HG03558 (cell line): ENCODE measurements around the gene HHATL.
"Not testable (repeated sequence)": the region's sequence is repeated elsewhere in the genome, so short reads cannot be mapped to it uniquely, and the experiment has no call there.

Experiments used
- ATAC-seq: cut with Tn5 transposase; IDR thresholded peaks from one replicate; pipeline ENCODE4 v1.9.1; 2021; ENCODE audit warnings: moderate number of reproducible peaks; ENCODE audit not compliant: unreplicated experiment; ENCODE audit errors: extremely low read depth

The HHATL gene

DNA sequence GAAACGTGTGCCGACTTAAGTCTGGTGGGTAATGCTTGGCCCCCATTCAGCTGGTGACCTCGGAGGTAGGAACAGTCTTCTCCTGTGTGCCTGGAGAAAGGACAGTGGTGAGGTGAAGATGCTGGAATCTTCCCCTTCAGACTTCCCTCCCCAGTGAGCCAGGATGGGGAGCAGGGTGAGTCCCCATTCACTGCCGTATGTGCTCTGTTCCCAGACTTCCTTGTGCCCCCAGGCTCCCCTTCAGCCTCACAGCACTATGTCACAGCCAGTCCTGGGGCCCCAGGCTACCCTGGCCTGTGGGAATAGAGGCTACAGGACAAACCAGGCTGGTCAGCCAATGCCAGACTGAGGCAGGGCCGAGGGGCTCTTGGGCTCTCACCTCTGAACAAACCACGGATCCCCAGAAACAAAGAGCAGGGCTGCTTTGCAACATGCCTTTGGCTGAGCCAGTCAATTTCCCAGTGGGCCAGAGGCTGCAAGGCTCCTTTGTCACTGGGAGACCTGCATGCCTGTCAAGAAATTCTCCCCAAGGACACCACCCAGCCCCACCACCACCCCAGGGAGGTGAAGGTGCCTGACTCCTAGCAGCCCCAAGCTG, 31.8 kb upstream of the HHATL start:
- ATAC-seq, result no peak

GRCh38 chr3:42733501-42734262, 31.1 kb upstream of the HHATL start:
- ATAC-seq, result no peak

DNA sequence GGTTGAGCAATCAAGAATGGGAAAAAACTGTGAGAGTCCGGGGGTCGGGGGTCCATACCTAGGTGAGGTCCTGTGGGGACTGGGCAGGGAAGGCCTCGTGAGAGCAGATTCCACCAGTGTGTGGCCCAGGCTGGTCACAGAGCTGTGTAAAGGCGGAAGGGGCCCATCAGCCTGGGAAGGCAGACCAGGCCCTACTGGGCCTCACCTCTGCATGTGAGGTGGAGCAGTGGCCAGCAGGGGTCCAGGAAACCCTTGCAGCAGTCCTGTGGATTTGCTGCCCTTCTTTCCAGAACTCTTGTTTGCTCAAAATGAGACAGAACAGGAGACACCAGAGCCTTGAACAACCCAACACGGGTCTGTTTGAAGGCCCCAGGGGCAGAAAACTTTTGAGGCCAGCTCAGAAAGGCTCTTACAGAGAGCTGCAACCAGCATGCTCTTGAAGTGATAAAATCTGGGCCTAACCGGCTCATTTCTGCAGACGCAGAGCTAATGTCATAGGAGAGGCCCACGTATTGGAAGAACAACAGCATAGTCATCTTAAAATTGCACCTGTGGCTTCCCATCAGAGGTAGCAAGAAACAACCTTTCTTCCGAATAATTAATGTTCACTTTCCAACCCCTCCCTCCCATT, 30.3 kb upstream of the HHATL start:
- no peak for ATAC-seq

GRCh38 chr3:42732196-42732828, 29.7 kb upstream of the HHATL start:
- no peak for ATAC-seq

GRCh38 chr3:42731476-42732195, 29.0 kb upstream of the HHATL start:
- ATAC-seq, result no peak

- no peak for ATAC-seq
These were observed 28.3 kb upstream of the HHATL start for GRCh38 chr3:42730706-42731420.

GRCh38 chr3:42730294-42730693, 27.7 kb upstream of the HHATL start:
- no peak for ATAC-seq

DNA sequence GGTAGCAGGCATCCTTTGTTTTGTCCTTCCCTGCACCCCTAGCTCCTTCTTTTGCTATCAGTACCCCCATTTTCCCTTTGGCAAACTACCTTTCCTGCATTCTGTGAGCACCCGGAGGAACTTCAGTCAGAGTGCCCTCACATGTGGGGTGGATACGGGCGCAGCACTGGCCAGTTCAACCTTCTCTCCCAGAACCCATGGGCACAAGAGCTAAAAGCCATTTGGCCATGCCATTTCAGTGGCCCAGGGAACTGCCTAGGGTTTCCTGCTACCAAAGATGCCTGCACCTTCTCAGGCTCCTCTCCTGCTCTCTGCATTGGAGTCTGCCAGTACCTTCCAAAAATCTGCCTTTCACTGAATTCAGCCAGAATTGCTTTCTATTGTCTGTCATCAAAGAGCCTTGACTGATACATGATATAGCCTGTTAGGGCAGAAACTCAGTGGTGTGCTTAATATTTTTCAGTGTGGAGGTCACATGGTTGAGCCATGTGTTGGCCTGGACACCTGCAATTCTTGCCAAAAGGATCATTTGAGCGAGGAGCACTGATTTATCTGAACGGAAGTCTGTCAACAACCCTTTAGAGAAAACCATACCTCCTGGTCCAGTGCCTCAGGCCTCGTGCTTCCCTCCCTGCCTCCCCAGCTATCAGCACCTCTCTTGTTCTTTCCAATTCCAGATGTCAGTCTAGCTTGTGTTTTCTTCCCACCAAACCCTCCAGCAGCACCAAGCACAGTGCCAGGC, 27.0 kb upstream of the HHATL start:
- ATAC-seq, result no peak

DNA sequence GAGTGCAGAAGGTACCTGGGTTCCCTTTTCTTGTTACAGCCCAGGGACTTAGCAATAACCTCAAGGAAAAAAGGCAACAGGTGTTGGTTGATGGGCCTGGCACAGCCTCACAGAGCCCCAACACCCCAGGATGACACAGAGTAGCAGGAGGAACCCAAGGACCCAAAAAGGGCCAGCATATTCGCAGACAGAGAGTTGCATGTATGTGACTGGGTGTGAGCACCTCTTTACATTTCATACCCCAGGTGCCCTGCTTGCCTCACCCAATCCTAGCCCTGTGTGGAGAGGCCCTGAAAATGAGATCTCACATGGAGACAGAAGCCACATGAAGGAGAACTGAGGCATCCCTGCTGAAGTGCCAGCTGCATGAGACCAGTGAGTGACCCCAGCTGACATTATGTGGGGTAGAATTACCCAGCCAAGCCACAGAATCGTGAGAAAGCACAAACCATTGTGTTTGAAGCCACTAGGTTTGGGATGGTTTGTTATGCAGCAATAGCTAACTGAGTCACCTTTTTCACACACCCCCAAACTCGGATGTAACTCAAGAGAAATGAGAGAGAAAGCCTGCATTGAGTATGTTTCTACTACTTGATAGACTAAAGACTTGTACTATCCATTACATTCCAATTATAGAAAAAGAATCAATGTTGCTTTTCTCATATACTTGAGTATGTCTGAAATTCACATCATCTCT, 26.2 kb upstream of the HHATL start:
- no peak for ATAC-seq

DNA sequence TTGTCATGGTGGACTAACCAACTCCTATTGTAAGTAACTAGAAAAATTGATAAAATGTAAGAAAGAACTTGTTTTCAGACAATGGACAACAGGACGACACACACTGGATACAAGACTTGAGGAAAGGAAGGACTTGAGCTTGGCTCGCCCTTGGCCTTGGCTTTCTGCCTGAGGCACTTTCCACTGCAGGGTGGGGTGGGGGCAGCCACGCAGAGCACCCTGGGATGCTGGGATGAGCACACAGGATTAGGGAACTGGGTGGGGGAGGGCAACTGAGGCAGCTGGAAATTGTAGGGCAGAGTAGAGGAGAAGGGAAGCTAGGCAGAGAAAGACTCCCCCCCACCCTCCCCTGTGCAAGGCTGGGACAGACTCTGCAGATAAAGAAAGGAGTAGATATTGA, 25.5 kb upstream of the HHATL start:
- no peak for ATAC-seq

DNA sequence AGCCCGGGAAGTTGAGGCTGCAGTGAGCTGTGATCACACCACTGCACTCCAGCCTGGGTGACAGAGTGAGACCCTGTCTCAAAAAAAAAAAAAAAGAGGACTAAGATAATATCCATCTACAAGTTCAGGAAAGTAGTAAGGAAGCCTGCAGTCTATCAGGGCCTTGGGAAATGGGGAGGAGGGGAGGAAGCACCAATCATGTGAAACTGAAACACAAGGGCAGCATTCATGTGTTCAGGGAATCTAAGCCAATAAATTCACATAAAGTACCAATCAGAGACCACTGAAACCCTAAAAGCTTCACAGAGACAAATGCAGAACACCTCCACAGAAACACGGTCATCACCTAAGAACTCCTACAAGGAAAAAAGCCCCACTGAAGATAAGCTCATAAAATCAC, 22.9 kb upstream of the HHATL start:
- ATAC-seq, result no peak

DNA sequence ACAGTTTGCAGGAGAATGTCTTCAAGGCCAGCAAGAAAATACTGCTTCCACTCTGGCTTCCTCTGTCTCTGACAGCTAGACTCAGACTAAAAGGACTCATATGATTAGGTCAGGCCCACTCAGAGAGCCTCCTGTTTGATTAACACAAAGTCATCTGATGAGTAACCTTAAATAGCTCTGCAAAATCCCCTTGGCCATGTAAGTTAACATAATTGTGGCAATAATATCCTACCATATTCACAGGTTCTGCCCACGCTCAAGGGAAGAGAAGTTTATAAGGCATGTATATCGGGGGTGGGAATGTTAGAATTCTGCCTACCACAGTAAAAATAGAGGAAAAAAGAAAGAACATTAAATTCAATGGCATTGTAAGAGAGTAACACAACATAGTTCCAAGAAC, 20.6 kb upstream of the HHATL start:
- ATAC-seq, result no peak

DNA sequence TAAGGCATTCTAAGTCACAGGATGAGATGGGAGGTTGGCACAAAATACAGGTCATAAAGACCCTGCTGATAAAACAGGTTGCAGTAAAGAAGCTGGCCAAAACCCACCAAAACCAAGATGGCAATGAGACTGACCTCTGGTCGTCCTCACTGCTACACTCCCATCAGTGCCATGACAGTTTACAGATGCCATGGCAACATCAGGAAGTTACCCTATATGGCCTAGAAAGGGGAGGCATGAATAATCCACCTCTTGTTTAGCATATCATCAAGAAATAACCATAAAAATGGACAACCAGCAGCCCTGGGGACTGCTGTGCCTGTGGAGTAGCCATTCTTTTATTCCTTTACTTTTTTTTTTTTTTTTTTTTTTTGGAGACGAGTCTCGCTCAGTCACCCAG, 19.8 kb upstream of the HHATL start:
- ATAC-seq, result not testable (repeated sequence)

DNA sequence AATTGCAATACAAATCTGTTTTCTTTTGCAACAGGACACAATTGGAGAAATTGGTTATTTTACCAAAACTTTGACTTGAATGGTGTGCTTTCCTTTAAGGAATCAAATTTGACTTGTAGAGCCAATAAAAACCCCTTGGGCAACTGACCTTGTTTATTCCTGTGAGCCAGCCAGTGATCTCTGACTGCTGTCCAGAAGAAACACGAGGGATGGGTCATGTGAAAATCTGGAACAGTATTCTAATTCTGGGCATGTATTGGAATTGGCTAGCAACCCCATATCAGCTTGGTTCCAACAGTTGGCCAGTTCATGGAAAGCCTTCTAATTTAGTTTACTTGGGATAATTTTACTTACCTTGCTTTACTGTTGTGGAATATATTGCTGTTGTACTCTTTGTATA, 19.1 kb upstream of the HHATL start:
- ATAC-seq, result no peak

GRCh38 chr3:42720126-42720525, 17.5 kb upstream of the HHATL start:
- ATAC-seq, result no peak

GRCh38 chr3:42719002-42719401, 16.4 kb upstream of the HHATL start:
- ATAC-seq, result no peak

DNA sequence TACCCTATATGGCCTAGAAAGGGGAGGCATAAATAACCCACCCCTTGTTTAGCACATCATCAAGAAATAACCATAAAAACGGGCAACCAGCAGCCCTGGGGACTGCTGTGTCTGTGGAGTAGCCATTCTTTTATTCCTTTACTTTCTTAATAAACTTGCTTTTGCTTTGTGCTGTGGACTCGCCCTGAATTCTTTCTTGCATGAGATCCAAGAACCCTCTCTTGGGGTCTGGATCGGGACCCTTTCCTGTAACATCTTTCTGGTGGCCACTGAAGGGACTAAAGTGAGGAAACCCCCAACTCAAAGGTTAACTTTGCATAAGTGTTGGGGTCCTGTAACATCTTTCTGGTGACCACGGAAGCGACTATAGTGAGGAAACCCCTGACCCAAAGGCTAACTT, 15.7 kb upstream of the HHATL start:
- no peak for ATAC-seq

DNA sequence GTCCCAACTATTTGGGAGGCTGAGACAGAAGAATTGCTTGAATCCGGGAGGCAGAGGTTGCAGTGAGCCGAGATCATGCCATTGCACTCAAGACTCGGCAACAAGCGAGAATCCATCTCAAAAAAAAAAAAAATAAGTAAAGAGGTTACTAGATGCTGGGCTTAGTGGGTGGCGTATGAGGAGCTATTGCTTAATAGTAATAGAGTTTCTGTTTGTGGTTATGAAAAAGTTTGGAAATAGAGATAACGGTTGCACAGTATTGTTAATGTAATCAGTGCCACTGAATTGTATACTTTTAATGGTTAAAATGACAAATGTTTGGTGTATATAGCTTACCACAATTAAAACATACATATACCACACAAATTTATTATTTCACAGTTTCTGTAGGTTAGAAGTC, 14.7 kb upstream of the HHATL start:
- ATAC-seq, result no peak
